ENCODE data around the gene LAMP2.

The LAMP2 gene

DNA sequence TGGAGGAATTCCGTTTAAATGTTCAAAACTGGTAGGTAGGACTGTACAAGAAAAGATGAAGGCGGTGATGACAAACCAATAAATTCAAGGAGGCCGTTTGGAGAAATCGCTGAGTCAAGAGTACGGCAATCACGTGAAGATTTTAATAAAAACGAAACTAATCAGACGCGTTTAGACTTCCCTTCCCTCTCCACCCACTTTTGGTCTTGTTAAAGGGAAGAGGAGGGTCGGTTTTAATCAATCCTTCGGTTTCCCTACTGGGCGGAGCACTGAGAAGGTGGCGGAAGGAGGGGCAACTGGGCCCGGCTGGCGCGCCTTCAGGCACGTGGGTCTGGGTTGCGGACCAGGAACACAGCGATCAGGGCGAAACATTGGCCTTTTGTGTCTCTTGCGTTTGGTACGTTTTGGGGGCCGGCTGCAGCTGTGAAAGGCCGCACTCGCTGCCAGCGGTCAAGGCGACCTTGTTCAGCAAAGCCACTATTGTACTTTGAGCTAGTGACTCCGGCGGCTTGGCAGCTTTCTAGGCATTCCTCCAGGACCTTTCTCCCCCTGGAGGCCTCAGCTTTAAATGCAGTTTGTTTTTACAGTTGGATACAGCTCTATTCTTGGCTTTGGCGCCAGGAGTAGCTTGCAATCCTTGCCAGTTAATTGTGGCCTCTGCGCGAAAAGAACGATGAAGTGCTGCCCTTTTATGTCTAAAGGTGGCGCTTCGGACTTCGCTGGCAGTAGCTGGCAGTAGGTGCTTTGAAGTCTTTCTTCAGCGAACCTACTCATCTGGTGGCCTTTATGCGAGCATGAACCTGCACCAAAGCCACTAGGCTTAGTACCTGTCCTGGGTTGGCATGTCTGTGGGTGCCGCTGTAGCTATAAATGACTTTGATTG is 16.8 kb upstream of the LAMP2 start:
- no peak for TF ChIP-seq TAF1 (IDR thresholded peaks at IDR 0.05; ENCODE audit: borderline replicate concordance, insufficient read depth, low read length)
- TF ChIP-seq POLR2AphosphoS5 (IDR thresholded peaks at IDR 0.05; ENCODE audit: low read depth, low read length), result 0 out of 2 replicates have a peak, but pooled peaks have one; percentile 38
- TF ChIP-seq, protein P1, sequence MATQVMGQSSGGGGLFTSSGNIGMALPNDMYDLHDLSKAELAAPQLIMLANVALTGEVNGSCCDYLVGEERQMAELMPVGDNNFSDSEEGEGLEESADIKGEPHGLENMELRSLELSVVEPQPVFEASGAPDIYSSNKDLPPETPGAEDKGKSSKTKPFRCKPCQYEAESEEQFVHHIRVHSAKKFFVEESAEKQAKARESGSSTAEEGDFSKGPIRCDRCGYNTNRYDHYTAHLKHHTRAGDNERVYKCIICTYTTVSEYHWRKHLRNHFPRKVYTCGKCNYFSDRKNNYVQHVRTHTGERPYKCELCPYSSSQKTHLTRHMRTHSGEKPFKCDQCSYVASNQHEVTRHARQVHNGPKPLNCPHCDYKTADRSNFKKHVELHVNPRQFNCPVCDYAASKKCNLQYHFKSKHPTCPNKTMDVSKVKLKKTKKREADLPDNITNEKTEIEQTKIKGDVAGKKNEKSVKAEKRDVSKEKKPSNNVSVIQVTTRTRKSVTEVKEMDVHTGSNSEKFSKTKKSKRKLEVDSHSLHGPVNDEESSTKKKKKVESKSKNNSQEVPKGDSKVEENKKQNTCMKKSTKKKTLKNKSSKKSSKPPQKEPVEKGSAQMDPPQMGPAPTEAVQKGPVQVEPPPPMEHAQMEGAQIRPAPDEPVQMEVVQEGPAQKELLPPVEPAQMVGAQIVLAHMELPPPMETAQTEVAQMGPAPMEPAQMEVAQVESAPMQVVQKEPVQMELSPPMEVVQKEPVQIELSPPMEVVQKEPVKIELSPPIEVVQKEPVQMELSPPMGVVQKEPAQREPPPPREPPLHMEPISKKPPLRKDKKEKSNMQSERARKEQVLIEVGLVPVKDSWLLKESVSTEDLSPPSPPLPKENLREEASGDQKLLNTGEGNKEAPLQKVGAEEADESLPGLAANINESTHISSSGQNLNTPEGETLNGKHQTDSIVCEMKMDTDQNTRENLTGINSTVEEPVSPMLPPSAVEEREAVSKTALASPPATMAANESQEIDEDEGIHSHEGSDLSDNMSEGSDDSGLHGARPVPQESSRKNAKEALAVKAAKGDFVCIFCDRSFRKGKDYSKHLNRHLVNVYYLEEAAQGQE (IDR thresholded peaks at IDR 0.05; ENCODE audit: insufficient read depth in 1 of 2, low read depth in 2 of 2, low read length in 2 of 2), result no peak
- TF ChIP-seq SIN3A (IDR thresholded peaks at IDR 0.05; ENCODE audit: borderline replicate concordance, insufficient read depth, low read length), result 0 out of 2 replicates have a peak, but pooled peaks have one; percentile 22
- no peak for TF ChIP-seq FOXP2 (optimal IDR thresholded peaks at IDR 0.05; ENCODE audit: borderline replicate concordance, extremely low read depth, extremely low read length, insufficient read depth)

DNA sequence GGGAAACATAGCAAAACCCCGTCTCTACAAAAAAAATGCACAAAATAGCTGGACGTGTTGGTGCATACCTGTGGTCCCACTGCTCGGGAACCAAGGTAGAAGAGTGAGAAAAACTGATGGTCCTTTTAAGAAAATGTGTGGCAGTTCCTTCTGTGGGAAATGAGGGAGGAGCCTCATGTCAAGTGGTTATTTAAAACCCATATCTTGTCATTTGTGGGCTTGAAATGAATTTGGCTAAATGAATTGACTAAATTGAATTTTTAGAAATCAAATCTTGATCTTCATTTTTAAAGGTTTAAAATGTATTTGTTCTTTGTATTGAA is 16.2 kb upstream of the LAMP2 start:
- TF ChIP-seq, protein P1 (IDR thresholded peaks at IDR 0.05; ENCODE audit: insufficient read depth in 1 of 2, low read depth in 2 of 2, low read length in 2 of 2), result no peak
- TF ChIP-seq FOXP2 (optimal IDR thresholded peaks at IDR 0.05; ENCODE audit: borderline replicate concordance, extremely low read depth, extremely low read length, insufficient read depth) (no peak), TAF1 (IDR thresholded peaks at IDR 0.05; ENCODE audit: borderline replicate concordance, insufficient read depth, low read length) (no peak), SIN3A (IDR thresholded peaks at IDR 0.05; ENCODE audit: borderline replicate concordance, insufficient read depth, low read length) (no peak), POLR2AphosphoS5 (IDR thresholded peaks at IDR 0.05; ENCODE audit: low read depth, low read length) (no peak)

DNA sequence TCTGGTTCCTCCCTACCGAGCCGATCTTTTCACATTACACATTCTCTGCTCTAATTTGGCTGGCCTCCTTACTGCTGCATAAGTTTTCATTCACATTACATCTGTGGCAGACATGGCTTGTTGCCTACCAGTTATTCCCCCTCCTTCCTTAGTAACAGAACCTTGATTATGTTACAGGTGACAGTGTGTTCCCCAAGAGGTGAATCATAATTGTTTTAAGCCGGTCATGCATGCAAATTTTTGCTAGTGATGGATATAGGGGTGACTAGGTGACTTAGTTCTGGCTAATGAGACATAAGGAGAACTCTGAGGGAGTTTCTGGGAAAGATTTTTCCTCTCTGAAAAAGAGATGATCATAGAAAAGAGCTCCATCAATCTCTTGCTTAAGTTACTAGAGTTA is 8.4 kb upstream of the LAMP2 start:
- TF ChIP-seq FOXP2 (optimal IDR thresholded peaks at IDR 0.05; ENCODE audit: borderline replicate concordance, extremely low read depth, extremely low read length, insufficient read depth) (no peak), POLR2AphosphoS5 (IDR thresholded peaks at IDR 0.05; ENCODE audit: low read depth, low read length) (no peak), TAF1 (IDR thresholded peaks at IDR 0.05; ENCODE audit: borderline replicate concordance, insufficient read depth, low read length) (no peak), SIN3A (IDR thresholded peaks at IDR 0.05; ENCODE audit: borderline replicate concordance, insufficient read depth, low read length) (no peak)
- TF ChIP-seq, protein P1 (IDR thresholded peaks at IDR 0.05; ENCODE audit: insufficient read depth in 1 of 2, low read depth in 2 of 2, low read length in 2 of 2), result no peak

DNA sequence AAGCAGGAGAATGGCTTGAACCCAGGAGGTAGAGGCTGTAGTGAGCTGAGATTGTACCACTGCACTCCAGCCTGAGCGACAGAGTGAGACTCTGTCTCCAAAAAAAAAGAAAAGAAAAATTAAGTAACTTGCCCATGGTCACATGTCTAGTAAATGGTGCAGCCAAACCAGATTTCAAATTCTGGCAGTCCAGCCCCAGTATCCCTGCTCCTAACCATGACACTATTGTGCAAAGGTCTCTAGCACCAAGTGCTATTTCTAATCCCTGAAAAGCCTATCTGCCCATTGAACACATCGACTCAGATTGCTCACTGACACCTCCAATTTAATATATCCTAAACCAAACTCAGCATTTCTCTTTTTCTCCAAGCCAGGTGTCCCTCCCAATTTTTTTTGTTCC is 7.6 kb upstream of the LAMP2 start:
- TF ChIP-seq, protein P1 (IDR thresholded peaks at IDR 0.05; ENCODE audit: insufficient read depth in 1 of 2, low read depth in 2 of 2, low read length in 2 of 2), result no peak

DNA sequence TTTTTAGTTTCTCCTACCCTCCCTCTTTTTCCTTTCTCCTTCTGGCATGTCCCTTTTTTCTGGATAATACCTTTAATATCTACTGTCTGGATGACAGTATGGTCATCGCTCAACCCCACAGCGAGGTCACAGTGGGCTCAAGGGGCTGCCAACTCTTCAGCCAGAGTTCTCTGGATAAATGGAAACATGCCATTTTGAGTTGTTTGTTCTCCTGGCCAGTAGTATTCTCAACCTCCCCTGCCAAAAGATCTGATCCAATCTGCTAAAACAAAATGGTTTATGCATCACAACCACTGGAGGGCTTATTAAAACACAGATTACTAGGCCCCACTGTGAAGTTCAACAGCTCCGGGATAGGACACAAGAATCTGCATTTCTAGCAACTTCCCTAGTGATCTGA is 5.0 kb upstream of the LAMP2 start:
- TF ChIP-seq, protein P1 (IDR thresholded peaks at IDR 0.05; ENCODE audit: insufficient read depth in 1 of 2, low read depth in 2 of 2, low read length in 2 of 2), result no peak
- TF ChIP-seq SIN3A (IDR thresholded peaks at IDR 0.05; ENCODE audit: borderline replicate concordance, insufficient read depth, low read length) (no peak), FOXP2 (optimal IDR thresholded peaks at IDR 0.05; ENCODE audit: borderline replicate concordance, extremely low read depth, extremely low read length, insufficient read depth) (no peak), TAF1 (IDR thresholded peaks at IDR 0.05; ENCODE audit: borderline replicate concordance, insufficient read depth, low read length) (no peak), POLR2AphosphoS5 (IDR thresholded peaks at IDR 0.05; ENCODE audit: low read depth, low read length) (no peak)
